ENCODE measurements around the gene CLMP. TPM values are rescaled to one million over a fixed set of nuclear protein-coding genes. Genes with fewer than 3 reads are reported as not detected.
"Not testable (repeated sequence)": the region's sequence is repeated elsewhere in the genome, so short reads cannot be mapped to it uniquely, and the experiment has no call there.

The CLMP gene
- total and polyA plus RNA-seq, 7 experiments from 2014 or later, result 0.08 to 0.60 (median 0.27) TPM

- no peaks in the 10 kb centered on the region for H3K36me3 ChIP-seq (ENCODE audit: control insufficient read depth in 2 of 3, insufficient read depth in 3 of 3, low read length in 3 of 3)
- no peak overlapping the region for H3K27ac ChIP-seq (ENCODE audit: low read depth, low read length)
- peaks cover 0 to under 1% of the 10 kb centered on the region in 2 donors for H3K27me3 ChIP-seq (ENCODE audit: control insufficient read depth in 2 of 2, insufficient read depth in 2 of 2, low read length in 2 of 2)
- H3K27ac Mint-ChIP-seq, result no peak overlapping the region
- peaks cover 31 to 65% (median 38%) of the 10 kb centered on the region in 5 donors for H3K27me3 Mint-ChIP-seq
- DNase-seq (no peak), ATAC-seq (no peak)
- no peaks in the 10 kb centered on the region for H3K9me3 ChIP-seq (ENCODE audit: control insufficient read depth in 2 of 3, low read length in 3 of 3)
- ChIA-PET POLR2A (no interaction called here), CTCF (no interaction called here)
- H3K36me3 Mint-ChIP-seq, result no peaks in the 10 kb centered on the region
- no peaks in the 10 kb centered on the region for H3K4me1 ChIP-seq (ENCODE audit: control insufficient read depth in 2 of 2, insufficient read depth in 2 of 2, low read length in 2 of 2)
- H3K4me1 Mint-ChIP-seq, result peaks cover 0 to 2% (median 0%) of the 10 kb centered on the region in 7 donors
- no peak overlapping the region for H3K4me3 ChIP-seq (ENCODE audit: low read length)
- no peaks in the 10 kb centered on the region for H3K9me3 Mint-ChIP-seq
- intact Hi-C loops (cut with micrococcal nuclease), result no loop called here
- no peak overlapping the region for H3K4me3 Mint-ChIP-seq
Measured at GRCh38 chr11:123212406-123212805, 17.4 kb upstream of the CLMP start.

DNA sequence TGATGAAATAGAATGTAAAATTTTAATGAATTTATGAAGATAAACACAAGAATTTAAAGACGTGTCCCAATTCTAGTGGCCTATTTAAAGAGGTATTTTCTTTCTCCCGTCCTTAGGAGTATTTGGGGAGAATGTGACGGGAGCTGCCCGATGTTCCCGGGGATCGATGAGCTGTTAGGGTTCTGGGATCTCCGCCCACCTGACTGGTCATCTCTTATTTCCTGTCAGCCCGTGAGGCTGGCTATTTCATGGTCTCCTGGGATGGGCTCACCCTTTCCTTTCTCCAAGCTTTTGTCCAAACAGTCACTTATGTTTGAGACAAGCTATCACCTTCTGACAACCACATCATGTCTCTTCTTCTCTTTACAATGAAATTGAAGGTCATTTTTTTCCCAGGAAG, 16.9 kb upstream of the CLMP start:
- H3K27me3 Mint-ChIP-seq, result peaks cover 35 to 69% (median 42%) of the 10 kb centered on the region in 5 donors
- ATAC-seq, result no peak

GRCh38 chr11:123211149-123211852, 16.3 kb upstream of the CLMP start:
- Histone ChIP-seq H3K36me3 (ENCODE audit: control insufficient read depth in 2 of 3, insufficient read depth in 3 of 3, low read length in 3 of 3) (no peaks in the 10 kb centered on the region), H3K27ac (ENCODE audit: low read depth, low read length) (no peak overlapping the region), H3K4me3 (ENCODE audit: low read length) (no peak overlapping the region), H3K9me3 (ENCODE audit: control insufficient read depth in 2 of 3, low read length in 3 of 3) (no peaks in the 10 kb centered on the region), H3K27me3 (ENCODE audit: control insufficient read depth in 2 of 2, insufficient read depth in 2 of 2, low read length in 2 of 2) (peaks cover 0 to 4% of the 10 kb centered on the region in 2 donors), H3K4me1 (ENCODE audit: control insufficient read depth in 2 of 2, insufficient read depth in 2 of 2, low read length in 2 of 2) (no peaks in the 10 kb centered on the region)
- Mint-ChIP-seq H3K4me3 (no peak overlapping the region), H3K27ac (no peak overlapping the region), H3K27me3 (peaks cover 37 to 76% (median 43%) of the 10 kb centered on the region in 5 donors), H3K9me3 (no peaks in the 10 kb centered on the region), H3K4me1 (peaks cover 0 to 2% (median 0%) of the 10 kb centered on the region in 7 donors), H3K36me3 (no peaks in the 10 kb centered on the region)
- ATAC-seq (no peak), DNase-seq (no peak)
- intact Hi-C loops (cut with micrococcal nuclease), result no loop called here
- POLR2A ChIA-PET, result no interaction called here
- CTCF ChIA-PET, result no interaction called here

More for the DNA sequence above, 16.9 kb upstream of the CLMP start:
- ChIA-PET POLR2A (no interaction called here), CTCF (no interaction called here)
- H3K36me3 ChIP-seq (ENCODE audit: control insufficient read depth in 2 of 3, insufficient read depth in 3 of 3, low read length in 3 of 3), result no peaks in the 10 kb centered on the region
- no peak overlapping the region for H3K4me3 Mint-ChIP-seq
- no peaks in the 10 kb centered on the region for H3K9me3 ChIP-seq (ENCODE audit: control insufficient read depth in 2 of 3, low read length in 3 of 3)
- intact Hi-C loops (cut with micrococcal nuclease), result no loop called here
- no peaks in the 10 kb centered on the region for H3K9me3 Mint-ChIP-seq
- no peak for DNase-seq
- H3K27me3 ChIP-seq (ENCODE audit: control insufficient read depth in 2 of 2, insufficient read depth in 2 of 2, low read length in 2 of 2), result peaks cover 0 to 4% of the 10 kb centered on the region in 2 donors
- no peak overlapping the region for H3K27ac ChIP-seq (ENCODE audit: low read depth, low read length)
- no peaks in the 10 kb centered on the region for H3K4me1 ChIP-seq (ENCODE audit: control insufficient read depth in 2 of 2, insufficient read depth in 2 of 2, low read length in 2 of 2)
- H3K4me1 Mint-ChIP-seq, result peaks cover 0 to 2% (median 0%) of the 10 kb centered on the region in 7 donors
- no peak overlapping the region for H3K27ac Mint-ChIP-seq
- H3K4me3 ChIP-seq (ENCODE audit: low read length), result no peak overlapping the region
- H3K36me3 Mint-ChIP-seq, result no peaks in the 10 kb centered on the region

DNA sequence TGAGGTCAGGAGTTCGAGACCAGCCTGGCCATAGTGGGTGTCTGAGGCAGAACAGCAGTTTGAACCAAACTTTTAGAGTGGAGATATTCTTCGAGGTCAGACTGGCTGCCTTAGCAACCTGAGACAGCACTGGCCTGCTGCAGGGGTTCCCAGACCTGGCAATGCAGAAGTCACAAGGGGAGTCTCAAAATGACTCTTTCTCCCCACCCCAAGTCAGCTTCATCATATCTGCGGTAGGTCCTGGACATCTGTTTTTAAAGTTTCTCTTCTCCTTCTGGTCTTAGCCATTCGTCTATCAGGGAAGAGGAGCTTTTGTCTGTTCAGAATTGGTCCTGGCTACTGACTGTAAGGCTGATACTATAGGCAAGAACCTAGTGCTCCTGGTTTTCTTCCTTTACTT, 14.5 kb upstream of the CLMP start:
- Histone ChIP-seq H3K9me3 (ENCODE audit: control insufficient read depth in 2 of 3, low read length in 3 of 3) (no peaks in the 10 kb centered on the region), H3K27ac (ENCODE audit: low read depth, low read length) (no peak overlapping the region), H3K4me3 (ENCODE audit: low read length) (no peak overlapping the region), H3K27me3 (ENCODE audit: control insufficient read depth in 2 of 2, insufficient read depth in 2 of 2, low read length in 2 of 2) (peaks cover 0 to 4% of the 10 kb centered on the region in 2 donors), H3K4me1 (ENCODE audit: control insufficient read depth in 2 of 2, insufficient read depth in 2 of 2, low read length in 2 of 2) (no peaks in the 10 kb centered on the region), H3K36me3 (ENCODE audit: control insufficient read depth in 2 of 3, insufficient read depth in 3 of 3, low read length in 3 of 3) (no peaks in the 10 kb centered on the region)
- DNase-seq (no peak), ATAC-seq (no peak)
- no peak overlapping the region for H3K4me3 Mint-ChIP-seq
- H3K4me1 Mint-ChIP-seq, result peaks cover 0 to 2% (median 0%) of the 10 kb centered on the region in 7 donors
- ChIA-PET POLR2A (no interaction called here), CTCF (no interaction called here)
- H3K9me3 Mint-ChIP-seq, result no peaks in the 10 kb centered on the region
- intact Hi-C loops (cut with micrococcal nuclease), result no loop called here
- H3K27ac Mint-ChIP-seq, result no peak overlapping the region
- H3K27me3 Mint-ChIP-seq, result peaks cover 32 to 71% (median 39%) of the 10 kb centered on the region in 5 donors
- no peaks in the 10 kb centered on the region for H3K36me3 Mint-ChIP-seq

GRCh38 chr11:123206791-123207434, 11.9 kb upstream of the CLMP start:
- ATAC-seq, result no peak
- peaks cover 15 to 64% (median 37%) of the 10 kb centered on the region in 5 donors for H3K27me3 Mint-ChIP-seq

GRCh38 chr11:123206055-123206454, 11.0 kb upstream of the CLMP start:
- H3K4me3 Mint-ChIP-seq; H3K27ac ChIP-seq (ENCODE audit: low read depth, low read length); ATAC-seq; H3K9me3 ChIP-seq (ENCODE audit: control insufficient read depth in 2 of 3, low read length in 3 of 3); H3K4me1 Mint-ChIP-seq; DNase-seq; CTCF ChIA-PET; H3K27me3 ChIP-seq (ENCODE audit: control insufficient read depth in 2 of 2, insufficient read depth in 2 of 2, low read length in 2 of 2); H3K27ac Mint-ChIP-seq; H3K36me3 Mint-ChIP-seq; H3K9me3 Mint-ChIP-seq; H3K4me3 ChIP-seq (ENCODE audit: low read length); POLR2A ChIA-PET; H3K36me3 ChIP-seq (ENCODE audit: control insufficient read depth in 2 of 3, insufficient read depth in 3 of 3, low read length in 3 of 3); H3K4me1 ChIP-seq (ENCODE audit: control insufficient read depth in 2 of 2, insufficient read depth in 2 of 2, low read length in 2 of 2); intact Hi-C loops (cut with micrococcal nuclease): not testable (repeated sequence)
- H3K27me3 Mint-ChIP-seq, result peaks cover 7 to 62% (median 31%) of the 10 kb centered on the region in 5 donors

More at GRCh38 chr11:123206791-123207434, 11.9 kb upstream of the CLMP start:
- no peaks in the 10 kb centered on the region for H3K36me3 ChIP-seq (ENCODE audit: control insufficient read depth in 2 of 3, insufficient read depth in 3 of 3, low read length in 3 of 3)
- H3K27ac Mint-ChIP-seq, result no peak overlapping the region
- no peak overlapping the region for H3K4me3 ChIP-seq (ENCODE audit: low read length)
- H3K4me3 Mint-ChIP-seq, result no peak overlapping the region
- ChIA-PET POLR2A (no interaction called here), CTCF (no interaction called here)
- no peaks in the 10 kb centered on the region for H3K36me3 Mint-ChIP-seq
- no peak for DNase-seq
- no peaks in the 10 kb centered on the region for H3K9me3 ChIP-seq (ENCODE audit: control insufficient read depth in 2 of 3, low read length in 3 of 3)
- H3K4me1 ChIP-seq (ENCODE audit: control insufficient read depth in 2 of 2, insufficient read depth in 2 of 2, low read length in 2 of 2), result no peaks in the 10 kb centered on the region
- intact Hi-C loops (cut with micrococcal nuclease), result no loop called here
- peaks cover 0 to 2% (median 0%) of the 10 kb centered on the region in 7 donors for H3K4me1 Mint-ChIP-seq
- H3K27me3 ChIP-seq (ENCODE audit: control insufficient read depth in 2 of 2, insufficient read depth in 2 of 2, low read length in 2 of 2), result peaks cover 0 to 4% of the 10 kb centered on the region in 2 donors
- H3K27ac ChIP-seq (ENCODE audit: low read depth, low read length), result no peak overlapping the region
- no peaks in the 10 kb centered on the region for H3K9me3 Mint-ChIP-seq

DNA sequence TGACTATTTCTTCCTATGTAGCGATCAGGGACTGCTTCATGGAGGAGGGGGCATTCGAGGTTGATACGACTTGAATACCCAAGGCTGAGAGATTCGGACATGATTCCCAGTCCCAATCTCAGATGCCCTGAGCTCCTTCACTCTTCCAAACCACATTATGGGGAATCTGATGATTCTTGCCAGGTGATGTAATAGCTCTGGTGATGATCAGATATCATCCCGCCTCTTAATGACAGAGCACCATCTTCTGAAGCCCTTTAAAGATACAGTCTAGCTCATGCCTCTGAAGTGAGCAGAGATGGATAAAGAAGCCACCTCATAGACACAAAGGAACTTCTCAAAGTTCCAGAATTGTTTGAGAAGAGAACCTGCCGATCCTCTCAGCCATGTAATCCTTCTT, 8.9 kb upstream of the CLMP start:
- ATAC-seq, result no peak
- H3K4me1 Mint-ChIP-seq, result peaks cover 0 to 2% (median 0%) of the 10 kb centered on the region in 7 donors
- ChIA-PET POLR2A (no interaction called here), CTCF (no interaction called here)
- H3K27ac Mint-ChIP-seq, result no peak overlapping the region
- DNase-seq, result no peak
- no peak overlapping the region for H3K4me3 Mint-ChIP-seq
- Histone ChIP-seq H3K27ac (ENCODE audit: low read depth, low read length) (no peak overlapping the region), H3K4me1 (ENCODE audit: control insufficient read depth in 2 of 2, insufficient read depth in 2 of 2, low read length in 2 of 2) (no peaks in the 10 kb centered on the region), H3K9me3 (ENCODE audit: control insufficient read depth in 2 of 3, low read length in 3 of 3) (no peaks in the 10 kb centered on the region), H3K36me3 (ENCODE audit: control insufficient read depth in 2 of 3, insufficient read depth in 3 of 3, low read length in 3 of 3) (no peaks in the 10 kb centered on the region), H3K4me3 (ENCODE audit: low read length) (no peak overlapping the region), H3K27me3 (ENCODE audit: control insufficient read depth in 2 of 2, insufficient read depth in 2 of 2, low read length in 2 of 2) (peaks cover 3 to 4% of the 10 kb centered on the region in 2 donors)
- H3K36me3 Mint-ChIP-seq, result no peaks in the 10 kb centered on the region
- intact Hi-C loops (cut with micrococcal nuclease), result no loop called here
- H3K27me3 Mint-ChIP-seq, result peaks cover 10 to 64% (median 38%) of the 10 kb centered on the region in 5 donors
- no peaks in the 10 kb centered on the region for H3K9me3 Mint-ChIP-seq

Data from naive thymus-derived CD4-positive, alpha-beta T cell (primary cell).